H9 (cell line): ENCODE measurements around the gene FAM117A. TPM values are rescaled to one million over a fixed set of nuclear protein-coding genes. Genes with fewer than 3 reads are reported as not detected.

Experiments
- DNase-seq: peaks from one replicate; pipeline ENCODE4 v3.0.0-alpha.2; 2017
- H2AFZ ChIP-seq: one replicate; pipeline ENCODE4 v1.6.1; 2013; ENCODE audit warnings: mild to moderate bottlenecking, low read length, control low read depth, moderate library complexity
- H2AK5ac ChIP-seq: 2 replicates; pipeline ENCODE4 v1.6.1; 2013; ENCODE audit warnings: low read length, control low read depth, mixed read lengths; ENCODE audit not compliant: insufficient read length
- H2BK120ac ChIP-seq: one replicate; pipeline ENCODE4 v1.6.1; 2013; ENCODE audit warnings: low read depth, mild to moderate bottlenecking, low read length, control low read depth, inconsistent platforms; ENCODE audit not compliant: poor library complexity, severe bottlenecking
- H2BK12ac ChIP-seq: 2 replicates; pipeline ENCODE4 v1.6.1; 2013; ENCODE audit warnings: low read length, control low read depth, mixed read lengths, low read depth; ENCODE audit not compliant: insufficient read length
- H2BK15ac ChIP-seq: 2 replicates; pipeline ENCODE4 v1.6.1; 2013; ENCODE audit warnings: low read depth, low read length, control low read depth
- H2BK20ac ChIP-seq: one replicate; pipeline ENCODE4 v1.6.1; 2013; ENCODE audit warnings: low read depth, mild to moderate bottlenecking, low read length, control low read depth, inconsistent platforms; ENCODE audit not compliant: poor library complexity, severe bottlenecking
- H2BK5ac ChIP-seq: 2 replicates; pipeline ENCODE4 v1.6.1; 2013; ENCODE audit warnings: low read length, control low read depth, mixed read lengths; ENCODE audit not compliant: insufficient read length
- H3K14ac ChIP-seq: 2 replicates; pipeline ENCODE4 v1.6.1; 2013; ENCODE audit warnings: low read length, control low read depth; ENCODE audit not compliant: insufficient read depth
- H3K18ac ChIP-seq: 2 replicates; pipeline ENCODE4 v1.6.1; 2013; ENCODE audit warnings: low read depth, mild to moderate bottlenecking, mixed read lengths, low read length, control low read depth; ENCODE audit not compliant: insufficient read length
- H3K23ac ChIP-seq: 2 replicates; pipeline ENCODE4 v1.6.1; 2013; ENCODE audit warnings: low read length, control low read depth, mixed read lengths, low read depth; ENCODE audit not compliant: insufficient read length
- H3K23me2 ChIP-seq: 2 replicates; pipeline ENCODE4 v1.6.1; 2013; ENCODE audit warnings: low read depth, mild to moderate bottlenecking, mixed read lengths, low read length, control low read depth; ENCODE audit not compliant: insufficient read length, poor library complexity, severe bottlenecking
- H3K27ac ChIP-seq: 2 replicates; pipeline ENCODE4 v1.5.1; 2013; ENCODE audit warnings: low read length, control low read depth, mixed read lengths, low read depth; ENCODE audit not compliant: insufficient read length
- H3K27me3 ChIP-seq: 2 replicates; pipeline ENCODE4 v1.6.1; 2013; ENCODE audit warnings: low read length, control low read depth, inconsistent platforms; ENCODE audit not compliant: insufficient read depth
- H3K4ac ChIP-seq: 2 replicates; pipeline ENCODE4 v1.6.1; 2013; ENCODE audit warnings: low read depth, mild to moderate bottlenecking, control low read depth, inconsistent platforms, low read length, moderate library complexity
- H3K4me1 ChIP-seq: 2 replicates; pipeline ENCODE4 v1.6.1; 2013; ENCODE audit warnings: low read length, control low read depth, inconsistent platforms; ENCODE audit not compliant: insufficient read depth
- H3K4me2 ChIP-seq: 2 replicates; pipeline ENCODE4 v1.6.1; 2013; ENCODE audit warnings: low read length, control low read depth, mixed read lengths; ENCODE audit not compliant: insufficient read length, insufficient read depth
- H3K56ac ChIP-seq: 2 replicates; pipeline ENCODE4 v1.6.1; 2013; ENCODE audit warnings: low read depth, mild to moderate bottlenecking, mixed read lengths, low read length, control low read depth; ENCODE audit not compliant: insufficient read length
- H3K79me1 ChIP-seq: 2 replicates; pipeline ENCODE4 v1.6.1; 2013; ENCODE audit warnings: low read depth, mild to moderate bottlenecking, moderate library complexity, low read length, control low read depth, inconsistent platforms; ENCODE audit not compliant: insufficient read depth, poor library complexity, severe bottlenecking
- H3K79me2 ChIP-seq: 2 replicates; pipeline ENCODE4 v1.6.1; 2013; ENCODE audit warnings: low read length, control low read depth, inconsistent platforms; ENCODE audit not compliant: insufficient read depth
- H3K9ac ChIP-seq: 2 replicates; pipeline ENCODE4 v1.6.1; 2013; ENCODE audit warnings: low read length, control low read depth, mixed read lengths; ENCODE audit not compliant: insufficient read length; ENCODE audit errors: extremely low read depth
- H3K9me3 ChIP-seq: one replicate; pipeline ENCODE4 v1.6.1; 2013; ENCODE audit warnings: low read depth, low read length, inconsistent platforms; ENCODE audit not compliant: control insufficient read depth
- H3T11ph ChIP-seq: one replicate; pipeline ENCODE4 v1.6.1; 2013; ENCODE audit warnings: mild to moderate bottlenecking, low read length, control low read depth, inconsistent platforms
- H4K20me1 ChIP-seq: one replicate; pipeline ENCODE4 v1.6.1; 2013; ENCODE audit not compliant: control insufficient read depth, insufficient read length, insufficient read depth
- H4K5ac ChIP-seq: 2 replicates; pipeline ENCODE4 v1.6.1; 2013; ENCODE audit warnings: low read depth, mild to moderate bottlenecking, mixed read lengths, low read length, control low read depth; ENCODE audit not compliant: insufficient read length
- H4K8ac ChIP-seq: replicated peaks from 2 replicates; pipeline ENCODE4 v1.6.1; 2013; ENCODE audit warnings: low read length, control low read depth, mixed read lengths, low read depth; ENCODE audit not compliant: insufficient read length
- H4K91ac ChIP-seq: 2 replicates; pipeline ENCODE4 v1.6.1; 2013; ENCODE audit warnings: low read depth, mild to moderate bottlenecking, moderate library complexity, mixed read lengths, low read length, control low read depth; ENCODE audit not compliant: insufficient read length
- H3K27ac Mint-ChIP-seq, 3 experiments: 2 replicates in 2 of 3; 3 replicates in 1 of 3; pipeline ENCODE4 v1.8.0; 2020 to 2021; ENCODE audit warnings: mixed read lengths in 3 of 3, mild to moderate bottlenecking in 1 of 3, moderate library complexity in 1 of 3
- H3K27me3 Mint-ChIP-seq: 2 replicates; pipeline ENCODE4 v1.8.0; 2021; ENCODE audit warnings: low read depth, mild to moderate bottlenecking, moderate library complexity, mixed read lengths
- H3K36me3 Mint-ChIP-seq, 3 experiments: 2 replicates in 2 of 3; 3 replicates in 1 of 3; pipeline ENCODE4 v1.8.0; 2020 to 2021; ENCODE audit warnings: low read depth in 3 of 3, mixed read lengths in 3 of 3; ENCODE audit not compliant: insufficient read depth in 1 of 3
- H3K4me1 Mint-ChIP-seq, 2 experiments: 2 replicates each; pipeline ENCODE4 v1.8.0; 2020; ENCODE audit warnings: mixed read lengths in 2 of 2
- H3K4me3 Mint-ChIP-seq, 2 experiments: 2 replicates in 1 of 2; 3 replicates in 1 of 2; pipeline ENCODE4 v1.8.0; 2020 to 2021; ENCODE audit warnings: mild to moderate bottlenecking in 2 of 2, mixed read lengths in 2 of 2, moderate library complexity in 1 of 2
- H3K9me3 Mint-ChIP-seq, 2 experiments: 2 replicates in 1 of 2; 3 replicates in 1 of 2; pipeline ENCODE4 v1.8.0; 2020; ENCODE audit warnings: mild to moderate bottlenecking in 2 of 2, mixed read lengths in 2 of 2, moderate library complexity in 1 of 2
- CTCF ChIP-seq: fragments of 200-600 bp; sonication (generic); conservative IDR thresholded peaks from 3 replicates; pipeline ENCODE4 v1.8.0; 2021; ENCODE audit warnings: antibody characterized with exemption, mild to moderate bottlenecking
- WGBS: extraction: QIAGEN DNeasy Blood & Tissue Kit; methylation state at CpG from one replicate; pipeline ENCODE4 v1.1.7; 2013; ENCODE audit warnings: missing lambda C conversion rate, low lambda C conversion rate, mixed read lengths; ENCODE audit not compliant: insufficient read length; ENCODE audit errors: extremely low coverage; 5-methylcytosine and 5-hydroxymethylcytosine counted together
- total RNA-seq: library from RNA; stranded (reverse); gene quantifications from 2 replicates; pipeline ENCODE4 v1.2.1, GENCODE V29; 2021

The FAM117A gene
- total RNA-seq, 1 experiment from 2014 or later = 21.1 TPM

- Histone ChIP-seq H4K8ac (no peak within 1 kb of the TSS), H3K18ac (peak within 1 kb of the TSS; percentile 88), H2BK120ac (no peak within 1 kb of the TSS), H3K4me2 (peak within 1 kb of the TSS; percentile 94), H3K4ac (no peak within 1 kb of the TSS; the same call in 1 of the 2 replicates), H2BK20ac (no peak within 1 kb of the TSS), H2BK12ac (no peak within 1 kb of the TSS), H2AFZ (no peak within 1 kb of the TSS), H3K79me1 (no peaks in the 10 kb centered on the region), H2BK5ac (no peak within 1 kb of the TSS), H3K23ac (no peak within 1 kb of the TSS), H4K20me1 (no peaks in the 10 kb centered on the region), H4K5ac (no peak within 1 kb of the TSS), H3T11ph (no peak within 1 kb of the TSS), H3K23me2 (peaks cover 4% of the 10 kb centered on the region), H2BK15ac (no peak within 1 kb of the TSS), H4K91ac (no peak within 1 kb of the TSS), H3K79me2 (peaks cover 3% of the 10 kb centered on the region; the same call in 1 of the 2 replicates), H3K27me3 (no peaks in the 10 kb centered on the region), H3K27ac (no peak within 1 kb of the TSS), H3K14ac (peak within 1 kb of the TSS; percentile 94), H2AK5ac (no peak within 1 kb of the TSS), H3K9me3 (no peaks in the 10 kb centered on the region), H3K9ac (peak within 1 kb of the TSS; percentile 71), H3K4me1 (no peaks in the 10 kb centered on the region), H3K56ac (no peak within 1 kb of the TSS)
- peaks cover 14 to 38% (median 33%) of the 10 kb centered on the region in 3 experiments; a peak in 5 of 7 replicates for H3K36me3 Mint-ChIP-seq
- peak; percentile 100 for DNase-seq
- H3K4me1 Mint-ChIP-seq = peaks cover 10 to 14% of the 10 kb centered on the region in 2 experiments
- WGBS = no CpG with 5 or more reads among the region's 53 CpGs
- TF ChIP-seq CTCF = peak; percentile 82
- H3K27me3 Mint-ChIP-seq = no peaks in the 10 kb centered on the region
- H3K27ac Mint-ChIP-seq = peak within 1 kb of the TSS; percentile 99 to 100 (median 100)
- peak within 1 kb of the TSS; percentile 89 to 94 for H3K4me3 Mint-ChIP-seq
- H3K9me3 Mint-ChIP-seq = no peaks in the 10 kb centered on the region
Observed at GRCh38 chr17:49707608-49708514, 56.1 kb downstream of the FAM117A start, which contains the start of gene SLC35B1. Gene SLC35B1 (minus strand): TSS chr17:49707964. CDS start chr17:49707833, 131 bp downstream.
